ENCODE results near the gene HSPD1. TPM values are rescaled to one million over a fixed set of nuclear protein-coding genes. Genes with fewer than 3 reads are reported as not detected.

Gene HSPD1
- total RNA-seq, 1 experiment from 2014 or later: 995 TPM

DNA sequence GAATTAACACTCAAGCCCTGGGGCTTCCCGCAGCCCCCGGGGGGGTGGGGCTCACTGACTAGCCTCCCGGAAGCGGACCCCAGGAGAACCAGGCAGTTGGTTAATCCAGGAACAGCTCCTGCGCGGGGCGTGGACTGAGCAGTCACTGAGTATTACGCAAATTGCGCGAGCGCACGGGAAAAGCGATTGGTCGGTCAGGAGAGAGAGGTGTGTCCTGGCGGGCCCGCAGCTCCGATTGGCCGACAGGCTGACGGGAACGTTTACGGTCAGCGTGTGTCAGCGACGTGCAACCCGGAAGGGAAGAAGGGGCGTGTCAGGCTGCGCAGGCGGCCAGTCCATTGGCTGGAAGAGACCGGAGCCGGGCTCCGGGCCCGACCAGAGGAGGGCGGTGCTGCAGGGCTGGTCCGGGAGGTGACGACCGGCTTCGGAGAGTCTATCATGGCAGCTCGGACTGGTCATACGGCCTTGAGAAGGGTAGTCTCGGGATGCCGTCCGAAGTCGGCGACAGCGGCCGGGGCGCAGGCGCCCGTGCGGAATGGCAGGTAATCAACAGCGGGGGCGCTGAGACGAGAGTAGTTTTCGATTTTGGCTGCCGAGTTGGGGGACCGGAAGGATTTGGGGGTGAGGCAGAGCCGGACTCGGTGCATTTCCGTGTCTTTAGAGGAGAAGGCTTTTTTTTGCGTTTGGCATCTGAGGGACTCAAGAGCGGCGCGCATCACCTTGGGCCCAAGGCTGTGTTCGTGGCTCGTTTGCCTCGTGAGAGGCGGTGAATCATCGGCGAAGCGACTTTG, 46.3 kb downstream of the HSPD1 start, which contains the start of gene COQ10B (continued):
- TF ChIP-seq, protein P1, sequence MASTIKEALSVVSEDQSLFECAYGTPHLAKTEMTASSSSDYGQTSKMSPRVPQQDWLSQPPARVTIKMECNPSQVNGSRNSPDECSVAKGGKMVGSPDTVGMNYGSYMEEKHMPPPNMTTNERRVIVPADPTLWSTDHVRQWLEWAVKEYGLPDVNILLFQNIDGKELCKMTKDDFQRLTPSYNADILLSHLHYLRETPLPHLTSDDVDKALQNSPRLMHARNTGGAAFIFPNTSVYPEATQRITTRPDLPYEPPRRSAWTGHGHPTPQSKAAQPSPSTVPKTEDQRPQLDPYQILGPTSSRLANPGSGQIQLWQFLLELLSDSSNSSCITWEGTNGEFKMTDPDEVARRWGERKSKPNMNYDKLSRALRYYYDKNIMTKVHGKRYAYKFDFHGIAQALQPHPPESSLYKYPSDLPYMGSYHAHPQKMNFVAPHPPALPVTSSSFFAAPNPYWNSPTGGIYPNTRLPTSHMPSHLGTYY (CRISPR knock-in tag; IDR thresholded peaks at IDR 0.05): no peak
- no peak for TF ChIP-seq FOXP4 (CRISPR knock-in tag; IDR thresholded peaks at IDR 0.05)
- TF ChIP-seq ELF4 (CRISPR knock-in tag; IDR thresholded peaks at IDR 0.05; ENCODE audit: low read depth): no peak
- TF ChIP-seq, protein P2, sequence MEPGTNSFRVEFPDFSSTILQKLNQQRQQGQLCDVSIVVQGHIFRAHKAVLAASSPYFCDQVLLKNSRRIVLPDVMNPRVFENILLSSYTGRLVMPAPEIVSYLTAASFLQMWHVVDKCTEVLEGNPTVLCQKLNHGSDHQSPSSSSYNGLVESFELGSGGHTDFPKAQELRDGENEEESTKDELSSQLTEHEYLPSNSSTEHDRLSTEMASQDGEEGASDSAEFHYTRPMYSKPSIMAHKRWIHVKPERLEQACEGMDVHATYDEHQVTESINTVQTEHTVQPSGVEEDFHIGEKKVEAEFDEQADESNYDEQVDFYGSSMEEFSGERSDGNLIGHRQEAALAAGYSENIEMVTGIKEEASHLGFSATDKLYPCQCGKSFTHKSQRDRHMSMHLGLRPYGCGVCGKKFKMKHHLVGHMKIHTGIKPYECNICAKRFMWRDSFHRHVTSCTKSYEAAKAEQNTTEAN (CRISPR knock-in tag; IDR thresholded peaks at IDR 0.05): 0 out of 2 replicates have a peak, but pooled peaks have one; percentile 36
- TF ChIP-seq GABPB1 (CRISPR knock-in tag; IDR thresholded peaks at IDR 0.05): peak; percentile 71
- TF ChIP-seq PRDM15 (CRISPR knock-in tag; IDR thresholded peaks at IDR 0.05): no peak
- TF ChIP-seq NR1H2 (CRISPR knock-in tag; IDR thresholded peaks at IDR 0.05): no peak
- TF ChIP-seq ZNF532 (CRISPR knock-in tag; IDR thresholded peaks at IDR 0.05; ENCODE audit: borderline replicate concordance): no peak
- no peak for TF ChIP-seq ATF1 (CRISPR knock-in tag; IDR thresholded peaks at IDR 0.05)
- TF ChIP-seq ZNF396 (CRISPR knock-in tag; IDR thresholded peaks at IDR 0.05; ENCODE audit: borderline replicate concordance): no peak
- TF ChIP-seq CBFB (CRISPR knock-in tag; IDR thresholded peaks at IDR 0.05; ENCODE audit: low read depth): no peak
- TF ChIP-seq ATF2 (CRISPR knock-in tag; IDR thresholded peaks at IDR 0.05; ENCODE audit: borderline replicate concordance, low read depth): no peak
- TF ChIP-seq, protein P3, sequence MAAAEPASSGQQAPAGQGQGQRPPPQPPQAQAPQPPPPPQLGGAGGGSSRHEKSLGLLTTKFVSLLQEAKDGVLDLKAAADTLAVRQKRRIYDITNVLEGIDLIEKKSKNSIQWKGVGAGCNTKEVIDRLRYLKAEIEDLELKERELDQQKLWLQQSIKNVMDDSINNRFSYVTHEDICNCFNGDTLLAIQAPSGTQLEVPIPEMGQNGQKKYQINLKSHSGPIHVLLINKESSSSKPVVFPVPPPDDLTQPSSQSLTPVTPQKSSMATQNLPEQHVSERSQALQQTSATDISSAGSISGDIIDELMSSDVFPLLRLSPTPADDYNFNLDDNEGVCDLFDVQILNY (CRISPR knock-in tag; IDR thresholded peaks at IDR 0.05): no peak; the same call in 1 of the 2 replicates
- no peak for TF ChIP-seq MAX (CRISPR knock-in tag; IDR thresholded peaks at IDR 0.05)
- TF ChIP-seq, protein P4, sequence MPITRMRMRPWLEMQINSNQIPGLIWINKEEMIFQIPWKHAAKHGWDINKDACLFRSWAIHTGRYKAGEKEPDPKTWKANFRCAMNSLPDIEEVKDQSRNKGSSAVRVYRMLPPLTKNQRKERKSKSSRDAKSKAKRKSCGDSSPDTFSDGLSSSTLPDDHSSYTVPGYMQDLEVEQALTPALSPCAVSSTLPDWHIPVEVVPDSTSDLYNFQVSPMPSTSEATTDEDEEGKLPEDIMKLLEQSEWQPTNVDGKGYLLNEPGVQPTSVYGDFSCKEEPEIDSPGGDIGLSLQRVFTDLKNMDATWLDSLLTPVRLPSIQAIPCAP (CRISPR knock-in tag; IDR thresholded peaks at IDR 0.05): no peak
- TF ChIP-seq ZNF416 (CRISPR knock-in tag; IDR thresholded peaks at IDR 0.05): no peak
- TF ChIP-seq IRF2 (CRISPR knock-in tag; IDR thresholded peaks at IDR 0.05; ENCODE audit: borderline replicate concordance, low read depth): no peak
- no peak for TF ChIP-seq TEAD1 (CRISPR knock-in tag; IDR thresholded peaks at IDR 0.05)
- TF ChIP-seq, protein P5, sequence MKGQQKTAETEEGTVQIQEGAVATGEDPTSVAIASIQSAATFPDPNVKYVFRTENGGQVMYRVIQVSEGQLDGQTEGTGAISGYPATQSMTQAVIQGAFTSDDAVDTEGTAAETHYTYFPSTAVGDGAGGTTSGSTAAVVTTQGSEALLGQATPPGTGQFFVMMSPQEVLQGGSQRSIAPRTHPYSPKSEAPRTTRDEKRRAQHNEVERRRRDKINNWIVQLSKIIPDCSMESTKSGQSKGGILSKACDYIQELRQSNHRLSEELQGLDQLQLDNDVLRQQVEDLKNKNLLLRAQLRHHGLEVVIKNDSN (CRISPR knock-in tag; IDR thresholded peaks at IDR 0.05): no peak
- no peak; the same call in 1 of the 2 replicates for TF ChIP-seq ETV6 (CRISPR knock-in tag; IDR thresholded peaks at IDR 0.05)
- TF ChIP-seq SP1 (CRISPR knock-in tag; conservative IDR thresholded peaks at IDR 0.05): peak; percentile 94
